A549 (cell line): ENCODE measurements around the gene FIGLA.

Experiments
- CEBPB ChIP-seq, 2 experiments: fragments of >200 bp in 1 of 2; sonication (Bioruptor Twin) in 1 of 2; formaldehyde crosslinking in 1 of 2; IDR thresholded peaks; 2 replicates each; pipeline ENCODE4 v1.6.1; 2012 to 2016
- CTCF ChIP-seq: fragments of >200 bp; sonication (Bioruptor Twin); formaldehyde crosslinking; IDR thresholded peaks from 3 replicates; pipeline ENCODE4 v1.5.1; 2016
- E2F6 ChIP-seq: IDR thresholded peaks from 2 replicates; pipeline ENCODE4 v1.6.1; 2012; ENCODE audit warnings: low read depth, borderline replicate concordance
- HDAC2 ChIP-seq: fragments of 200-600 bp; sonication (generic); IDR thresholded peaks from 2 replicates; pipeline ENCODE4 v1.6.1; 2016
- JUN ChIP-seq, 2 experiments: fragments of >200 bp; sonication (Bioruptor Twin); formaldehyde crosslinking; IDR thresholded peaks; 2 replicates in 1 of 2; 3 replicates in 1 of 2; pipeline ENCODE4 v1.6.1; 2016 to 2017
- JUNB ChIP-seq: fragments of >200 bp; sonication (Bioruptor Twin); formaldehyde crosslinking; IDR thresholded peaks from 2 replicates; pipeline ENCODE4 v1.6.1; 2016
- MYC ChIP-seq: IDR thresholded peaks from 2 replicates; pipeline ENCODE4 v1.6.1; 2012; ENCODE audit warnings: mild to moderate bottlenecking, inconsistent platforms, low read length, improper control_type of control experiment, borderline replicate concordance
- POLR2A ChIP-seq: IDR thresholded peaks from 2 replicates; pipeline ENCODE4 v1.6.1; 2012; ENCODE audit warnings: mild to moderate bottlenecking, low read length
- POLR2AphosphoS2 ChIP-seq: conservative IDR thresholded peaks from 2 replicates; pipeline ENCODE4 v1.6.1; 2012; ENCODE audit warnings: low read length, improper control_type of control experiment, inconsistent platforms
- RAD21 ChIP-seq, 2 experiments: fragments of >200 bp in 1 of 2; sonication (Bioruptor Twin) in 1 of 2; formaldehyde crosslinking in 1 of 2; IDR thresholded peaks in 1 of 2; conservative IDR thresholded peaks in 1 of 2; 2 replicates in 1 of 2; 3 replicates in 1 of 2; pipeline ENCODE4 v1.6.1; 2012 to 2018; ENCODE audit warnings: inconsistent platforms in 1 of 2
- REST ChIP-seq: fragments of 200-600 bp; sonication (generic); IDR thresholded peaks from 2 replicates; pipeline ENCODE4 v1.6.1; 2016; ENCODE audit warnings: antibody characterized with exemption, mild to moderate bottlenecking, moderate library complexity
- SREBF2 ChIP-seq: fragments of 450-650 bp; IDR thresholded peaks from 2 replicates; pipeline ENCODE4 v1.6.1; 2014; ENCODE audit warnings: mild to moderate bottlenecking, moderate library complexity

GRCh38 chr2:70779491-70779890 is 11.0 kb downstream of the FIGLA start:
- TF ChIP-seq CTCF = no peak
- TF ChIP-seq REST = no peak
- TF ChIP-seq MYC = no peak
- TF ChIP-seq JUN (IDR thresholded peaks at IDR 0.05) = no peak
- no peak for TF ChIP-seq POLR2A
- TF ChIP-seq POLR2AphosphoS2 = no peak
- no peak for TF ChIP-seq CEBPB (IDR thresholded peaks at IDR 0.05)
- no peak for TF ChIP-seq E2F6
- no peak for TF ChIP-seq JUNB
- TF ChIP-seq RAD21 (conservative IDR thresholded peaks at IDR 0.05 in 1 of 2, IDR thresholded peaks at IDR 0.05 in 1 of 2) = no peak
- TF ChIP-seq SREBF2 = no peak
- TF ChIP-seq HDAC2 = no peak
